Neuronal stem cell (in vitro differentiated cells): Measurements from ENCODE around the gene HAUS1.

Source experiments
- DNase-seq: peaks from one replicate; pipeline ENCODE4 v3.0.0-alpha.2; 2013; ENCODE audit warnings: low spot score
- H2AFZ ChIP-seq: one replicate; pipeline ENCODE4 v1.6.1; 2013; ENCODE audit warnings: mild to moderate bottlenecking, low read length, inconsistent platforms
- H2AK5ac ChIP-seq: 2 replicates; pipeline ENCODE4 v1.6.1; 2013; ENCODE audit warnings: low read depth, mild to moderate bottlenecking, inconsistent platforms, low read length, moderate library complexity, mixed read lengths
- H2BK120ac ChIP-seq: 2 replicates; pipeline ENCODE4 v1.6.1; 2013; ENCODE audit warnings: low read depth, mild to moderate bottlenecking, inconsistent platforms, low read length, moderate library complexity, mixed read lengths
- H2BK12ac ChIP-seq: one replicate; pipeline ENCODE4 v1.6.1; 2013; ENCODE audit warnings: low read length, inconsistent platforms
- H2BK15ac ChIP-seq: 2 replicates; pipeline ENCODE4 v1.6.1; 2013; ENCODE audit warnings: mild to moderate bottlenecking, low read length, inconsistent platforms, mixed read lengths
- H2BK5ac ChIP-seq: one replicate; pipeline ENCODE4 v1.6.1; 2013; ENCODE audit warnings: inconsistent platforms, mild to moderate bottlenecking, low read length, moderate library complexity
- H3K14ac ChIP-seq: one replicate; pipeline ENCODE4 v1.6.1; 2013; ENCODE audit warnings: low read length, inconsistent platforms
- H3K18ac ChIP-seq: 2 replicates; pipeline ENCODE4 v1.6.1; 2013; ENCODE audit warnings: low read length, inconsistent platforms
- H3K23ac ChIP-seq: 2 replicates; pipeline ENCODE4 v1.6.1; 2013; ENCODE audit warnings: low read depth, mild to moderate bottlenecking, mixed read lengths, low read length, inconsistent platforms; ENCODE audit not compliant: poor library complexity
- H3K27ac ChIP-seq: replicated peaks from 3 replicates; pipeline ENCODE4 v1.5.1; 2013; ENCODE audit warnings: low read length, inconsistent platforms
- H3K27me3 ChIP-seq, 3 experiments: 2 replicates each; pipeline ENCODE4 v1.6.1; 2013; ENCODE audit warnings: low read length in 3 of 3, mild to moderate bottlenecking in 2 of 3, inconsistent platforms in 1 of 3, low read depth in 1 of 3, mixed read lengths in 1 of 3, moderate library complexity in 1 of 3; ENCODE audit not compliant: control insufficient read depth in 3 of 3, insufficient read depth in 3 of 3
- H3K36me3 ChIP-seq, 2 donors: replicated peaks in 1 of 2; 2 replicates each; pipeline ENCODE4 v1.6.1; 2013; ENCODE audit warnings: low read length in 2 of 2; ENCODE audit not compliant: control insufficient read depth in 2 of 2, insufficient read depth in 2 of 2
- H3K4ac ChIP-seq: 2 replicates; pipeline ENCODE4 v1.6.1; 2013; ENCODE audit warnings: inconsistent platforms, mild to moderate bottlenecking, low read length, moderate library complexity
- H3K4me1 ChIP-seq, 2 donors: 1 replicate in 1 of 2; 2 replicates in 1 of 2; pipeline ENCODE4 v1.6.1; 2013; ENCODE audit warnings: low read length in 2 of 2, low read depth in 1 of 2; ENCODE audit not compliant: control insufficient read depth in 2 of 2, insufficient read depth in 1 of 2
- H3K4me2 ChIP-seq: one replicate; pipeline ENCODE4 v1.6.1; 2013; ENCODE audit warnings: mild to moderate bottlenecking, low read length, inconsistent platforms; ENCODE audit not compliant: insufficient read depth, poor library complexity, severe bottlenecking
- H3K4me3 ChIP-seq, 2 donors: 2 replicates each; pipeline ENCODE4 v1.5.1; 2013; ENCODE audit warnings: low read length in 2 of 2, mild to moderate bottlenecking in 2 of 2, inconsistent platforms in 1 of 2, moderate library complexity in 1 of 2
- H3K79me1 ChIP-seq: one replicate; pipeline ENCODE4 v1.6.1; 2013; ENCODE audit warnings: low read depth, mild to moderate bottlenecking, inconsistent platforms, low read length, moderate library complexity
- H3K9ac ChIP-seq: one replicate; pipeline ENCODE4 v1.6.1; 2013; ENCODE audit warnings: mild to moderate bottlenecking, low read depth, low read length, inconsistent platforms; ENCODE audit not compliant: poor library complexity
- H3K9me3 ChIP-seq, 2 donors: replicated peaks in 1 of 2; 2 replicates each; pipeline versions ENCODE3 to v1.6.1; 2013; ENCODE audit warnings: low read length in 2 of 2, mild to moderate bottlenecking in 2 of 2, inconsistent platforms in 1 of 2, low read depth in 1 of 2, mixed read lengths in 1 of 2, moderate library complexity in 1 of 2; ENCODE audit not compliant: control insufficient read depth in 2 of 2, insufficient read depth in 1 of 2
- H4K8ac ChIP-seq: one replicate; pipeline ENCODE4 v1.6.1; 2013; ENCODE audit warnings: low read depth, mild to moderate bottlenecking, inconsistent platforms, low read length, moderate library complexity
- H4K91ac ChIP-seq: one replicate; pipeline ENCODE4 v1.6.1; 2013; ENCODE audit warnings: low read length, low read depth, mild to moderate bottlenecking, inconsistent platforms; ENCODE audit not compliant: poor library complexity
- WGBS, 2 donors: extraction: QIAGEN DNeasy Blood & Tissue Kit; methylation state at CpG; one replicate each; pipeline ENCODE4 v1.1.7; 2013; ENCODE audit warnings: missing lambda C conversion rate in 2 of 2, mixed read lengths in 1 of 2; ENCODE audit not compliant: insufficient read length in 2 of 2, insufficient replicate concordance in 1 of 2; ENCODE audit errors: extremely low coverage in 2 of 2; 5-methylcytosine and 5-hydroxymethylcytosine counted together

HAUS1 gene

DNA sequence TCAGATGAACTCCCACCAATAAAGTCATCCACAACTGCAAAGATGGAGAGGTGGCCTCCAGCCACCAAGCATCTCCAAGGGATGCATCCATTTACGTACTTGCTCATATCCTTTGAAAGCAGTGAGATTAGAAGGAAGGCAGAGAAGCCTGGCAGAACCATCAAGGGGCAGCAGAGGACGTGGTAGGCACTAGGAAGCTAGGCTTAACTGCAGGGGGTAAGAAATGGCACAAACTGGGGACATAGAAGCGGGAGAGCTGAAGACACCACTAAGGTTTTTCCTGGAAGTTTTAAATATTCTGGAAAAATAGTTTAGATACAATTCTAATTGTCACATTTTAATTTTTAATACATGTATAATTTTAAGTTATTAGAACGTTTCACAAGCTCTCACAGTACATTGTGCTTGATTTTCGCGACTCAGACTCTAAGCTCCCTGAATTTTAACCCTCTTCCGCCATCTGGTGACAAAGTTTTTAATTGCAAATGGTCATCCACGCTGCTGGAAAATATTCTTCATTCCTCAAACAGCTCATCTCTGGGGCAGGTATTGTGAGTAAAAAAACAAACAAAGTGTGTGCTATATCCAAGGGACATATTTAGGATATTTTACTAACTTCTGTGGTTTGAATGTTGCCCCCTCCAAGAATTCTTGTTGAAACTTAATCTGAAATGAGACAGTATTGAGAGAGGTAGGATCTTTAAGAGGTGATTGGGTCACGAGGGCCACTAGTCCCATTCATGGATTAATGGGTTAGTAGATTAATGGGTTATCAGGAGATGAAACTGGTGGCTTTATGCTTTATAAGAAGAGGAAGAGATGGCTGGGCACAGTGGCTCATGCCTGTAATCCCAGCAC lies 30.5 kb upstream of the HAUS1 start:
- Histone ChIP-seq H3K36me3 (peaks cover 0 to 16% of the 10 kb centered on the region in 2 donors), H2BK5ac (no peak overlapping the region), H2AK5ac (no peak overlapping the region), H3K9me3 (no peaks in the 10 kb centered on the region), H4K8ac (no peak overlapping the region), H2AFZ (no peak overlapping the region), H3K27me3 (peaks cover 0 to 26% (median 2%) of the 10 kb centered on the region in 3 experiments), H2BK15ac (no peak overlapping the region), H3K4ac (no peak overlapping the region), H2BK120ac (no peak overlapping the region), H3K27ac (no peak overlapping the region), H3K23ac (no peak overlapping the region), H3K4me2 (no peak overlapping the region), H4K91ac (no peak overlapping the region), H2BK12ac (no peak overlapping the region), H3K18ac (no peak overlapping the region), H3K4me3 (no peak overlapping the region), H3K4me1 (peaks cover 4 to 7% of the 10 kb centered on the region in 2 donors), H3K9ac (no peak overlapping the region), H3K14ac (no peak overlapping the region), H3K79me1 (peaks cover 2% of the 10 kb centered on the region)
- peak; percentile 67 for DNase-seq
- WGBS, 2 donors: no CpG with 5 or more reads among the region's 9 CpGs

DNA sequence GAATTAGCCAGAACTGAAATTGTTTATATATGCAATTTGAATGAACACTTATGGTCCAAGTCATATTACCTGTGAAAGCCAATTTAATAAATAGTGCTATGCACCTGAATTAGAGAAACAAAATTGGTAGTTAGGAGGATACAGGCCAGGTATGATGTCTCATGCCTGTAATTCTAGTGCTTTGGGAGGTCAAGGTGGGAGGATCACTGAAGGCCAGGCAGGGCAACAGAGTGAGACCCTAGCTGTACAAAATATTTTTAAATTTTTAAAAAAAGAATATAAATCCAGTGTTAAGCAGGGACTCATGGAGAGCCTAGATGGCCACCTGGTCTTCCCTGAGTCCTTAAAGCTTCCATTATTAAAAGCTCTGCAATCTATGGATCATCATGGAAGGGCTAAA lies 24.8 kb upstream of the HAUS1 start:
- Histone ChIP-seq H3K4me3 (no peak overlapping the region), H4K91ac (no peak overlapping the region), H4K8ac (no peak overlapping the region), H3K36me3 (peaks cover 14 to 68% of the 10 kb centered on the region in 2 donors), H3K9ac (no peak overlapping the region), H3K27me3 (no peaks in the 10 kb centered on the region), H3K18ac (no peak overlapping the region), H3K23ac (no peak overlapping the region), H2BK12ac (no peak overlapping the region), H3K9me3 (no peaks in the 10 kb centered on the region), H2AK5ac (no peak overlapping the region), H2BK120ac (no peak overlapping the region), H3K4me1 (no peaks in the 10 kb centered on the region), H3K14ac (no peak overlapping the region), H3K4me2 (no peak overlapping the region), H2BK5ac (no peak overlapping the region), H3K27ac (no peak overlapping the region), H2AFZ (no peak overlapping the region), H3K4ac (no peak overlapping the region), H3K79me1 (no peaks in the 10 kb centered on the region), H2BK15ac (no peak overlapping the region)
- DNase-seq: no peak

DNA sequence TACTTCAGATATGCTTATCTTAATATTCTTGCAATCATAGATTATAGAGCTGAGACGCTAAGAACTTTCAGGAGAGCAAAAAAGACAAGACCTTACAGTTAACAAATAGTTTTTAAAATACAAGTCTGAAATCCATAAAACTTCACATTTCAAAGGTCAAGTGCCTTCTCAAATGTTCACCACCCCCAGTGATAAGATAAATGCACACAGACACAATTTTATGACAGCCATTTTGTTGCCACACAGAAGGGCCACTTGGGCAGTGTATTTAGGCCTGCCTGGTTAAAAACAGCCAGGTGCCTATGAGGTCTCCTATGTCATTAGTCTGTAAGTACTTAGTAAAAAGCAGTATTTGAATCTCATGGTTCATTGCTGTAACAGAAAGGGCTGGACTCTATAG lies 24.0 kb upstream of the HAUS1 start:
- Histone ChIP-seq H2AFZ (no peak overlapping the region), H3K36me3 (peaks cover 18 to 76% of the 10 kb centered on the region in 2 donors), H2BK15ac (no peak overlapping the region), H3K4me1 (no peaks in the 10 kb centered on the region), H3K18ac (no peak overlapping the region), H3K23ac (no peak overlapping the region), H3K4me3 (no peak overlapping the region), H3K27ac (no peak overlapping the region), H2BK120ac (no peak overlapping the region), H2BK12ac (no peak overlapping the region), H3K9ac (no peak overlapping the region), H3K4me2 (no peak overlapping the region), H3K14ac (no peak overlapping the region), H3K9me3 (no peaks in the 10 kb centered on the region), H3K79me1 (no peaks in the 10 kb centered on the region), H2BK5ac (no peak overlapping the region), H3K27me3 (no peaks in the 10 kb centered on the region), H4K8ac (no peak overlapping the region), H2AK5ac (no peak overlapping the region), H4K91ac (no peak overlapping the region), H3K4ac (no peak overlapping the region)
- no CpG with 5 or more reads among the region's 1 CpG for WGBS, 2 donors
- DNase-seq: no peak

DNA sequence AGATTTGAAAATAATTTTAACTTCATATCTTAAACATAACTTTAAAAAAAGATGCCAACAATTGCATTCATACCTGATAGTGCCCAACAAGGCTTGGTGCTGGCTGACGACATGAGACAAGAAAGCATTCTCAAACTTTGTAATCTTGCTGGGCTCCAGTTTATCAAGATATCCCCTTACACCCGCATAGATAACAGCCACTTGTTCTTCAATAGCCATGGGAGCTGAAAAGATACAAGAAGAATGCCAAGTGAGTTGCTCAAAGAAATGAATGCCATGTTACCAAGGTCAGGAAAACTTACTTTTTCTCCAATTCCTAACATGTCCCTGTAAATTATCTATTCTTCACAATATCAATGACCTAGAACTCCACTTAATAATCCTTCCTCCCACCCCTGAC lies 19.8 kb upstream of the HAUS1 start:
- Histone ChIP-seq H3K14ac (no peak overlapping the region), H3K18ac (no peak overlapping the region), H2AK5ac (no peak overlapping the region), H2BK120ac (no peak overlapping the region), H2BK12ac (no peak overlapping the region), H2AFZ (no peak overlapping the region), H3K4ac (no peak overlapping the region), H3K9me3 (peaks cover under 1 to 3% of the 10 kb centered on the region in 2 donors), H4K91ac (no peak overlapping the region), H3K79me1 (no peaks in the 10 kb centered on the region), H2BK15ac (no peak overlapping the region), H3K27me3 (no peaks in the 10 kb centered on the region), H3K4me3 (no peak overlapping the region), H3K27ac (no peak overlapping the region), H3K36me3 (peaks cover 44 to 96% of the 10 kb centered on the region in 2 donors), H3K4me1 (no peaks in the 10 kb centered on the region), H4K8ac (no peak overlapping the region), H3K23ac (no peak overlapping the region), H3K4me2 (no peak overlapping the region), H2BK5ac (no peak overlapping the region), H3K9ac (no peak overlapping the region)
- no CpG with 5 or more reads among the region's 2 CpGs for WGBS, 2 donors
- no peak for DNase-seq
